Pulmonary artery endothelial cell (primary cell): ENCODE results near the gene ARFGAP3. TPM values are rescaled to one million over a fixed set of nuclear protein-coding genes. Genes with fewer than 3 reads are reported as not detected.
"Not testable (repeated sequence)": the region's sequence is repeated elsewhere in the genome, so short reads cannot be mapped to it uniquely, and the experiment has no call there.

Source experiments
- DNase-seq: peaks from one replicate; pipeline ENCODE4 v3.0.0-alpha.2; 2011; ENCODE audit warnings: low read depth, low spot score
- total RNA-seq: library from RNA; depleted of rRNA; stranded (reverse); fragments of >200 nt; gene quantifications from 2 replicates; pipeline ENCODE4 v1.2.3, GENCODE V29; 2014

Gene ARFGAP3
- total RNA-seq, 1 donor from 2014 or later = 59.6 TPM

- DNase-seq = no peak
These were observed 61.0 kb downstream of the ARFGAP3 start for GRCh38 chr22:42796081-42796480.

- no peak for DNase-seq
These were observed 62.2 kb downstream of the ARFGAP3 start for GRCh38 chr22:42794551-42795510.

- no peak for DNase-seq
These were observed 63.1 kb downstream of the ARFGAP3 start for GRCh38 chr22:42793848-42794405.

- no peak for DNase-seq
These were observed 63.9 kb downstream of the ARFGAP3 start for GRCh38 chr22:42792909-42793847.

DNA sequence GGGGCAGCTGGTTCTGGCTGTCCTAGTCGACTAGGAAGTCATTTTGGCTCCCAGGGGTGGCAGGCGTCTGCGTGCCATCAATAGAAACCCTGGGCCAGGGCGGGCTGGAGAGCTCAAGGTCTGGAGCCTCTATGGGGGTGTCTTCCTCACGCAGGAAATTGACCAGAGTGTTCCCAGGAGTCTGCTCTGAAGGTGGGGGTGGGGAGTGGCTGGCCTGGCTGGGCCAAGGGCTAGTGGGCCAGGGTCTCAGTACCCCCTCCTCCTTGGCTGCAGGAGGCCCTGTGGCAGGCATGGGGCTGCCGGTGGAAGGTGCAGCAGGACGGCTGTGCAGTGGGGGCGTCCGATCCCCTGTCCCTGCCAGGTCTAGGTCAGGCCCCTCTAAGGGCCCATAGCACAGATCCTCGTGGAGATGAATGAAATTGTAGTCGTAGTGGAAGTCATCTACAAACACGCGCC, 64.6 kb downstream of the ARFGAP3 start:
- no peak for DNase-seq

GRCh38 chr22:42791721-42792452, 65.2 kb downstream of the ARFGAP3 start:
- DNase-seq = no peak

GRCh38 chr22:42788466-42788865, 68.6 kb downstream of the ARFGAP3 start:
- DNase-seq = no peak

DNA sequence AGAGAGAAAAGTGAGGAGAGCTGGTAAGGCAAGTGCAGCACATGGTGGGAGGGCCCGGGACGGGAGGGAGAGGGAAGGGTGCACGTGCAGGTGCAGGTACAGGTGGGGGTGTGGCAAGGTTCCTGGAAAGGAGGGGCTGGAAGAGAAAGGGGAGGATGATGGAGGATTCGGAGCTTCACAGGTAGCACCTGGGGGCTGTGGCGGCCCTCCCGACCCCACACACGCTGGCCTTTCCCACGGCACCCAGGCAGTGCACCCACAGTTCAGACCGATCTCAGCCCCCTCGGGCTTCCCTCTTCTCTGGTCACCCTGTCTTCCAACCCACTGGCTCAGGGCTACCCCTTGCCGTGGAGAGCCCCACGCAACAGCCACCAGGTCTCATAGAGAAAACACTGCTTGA, 69.1 kb downstream of the ARFGAP3 start:
- DNase-seq = no peak

DNA sequence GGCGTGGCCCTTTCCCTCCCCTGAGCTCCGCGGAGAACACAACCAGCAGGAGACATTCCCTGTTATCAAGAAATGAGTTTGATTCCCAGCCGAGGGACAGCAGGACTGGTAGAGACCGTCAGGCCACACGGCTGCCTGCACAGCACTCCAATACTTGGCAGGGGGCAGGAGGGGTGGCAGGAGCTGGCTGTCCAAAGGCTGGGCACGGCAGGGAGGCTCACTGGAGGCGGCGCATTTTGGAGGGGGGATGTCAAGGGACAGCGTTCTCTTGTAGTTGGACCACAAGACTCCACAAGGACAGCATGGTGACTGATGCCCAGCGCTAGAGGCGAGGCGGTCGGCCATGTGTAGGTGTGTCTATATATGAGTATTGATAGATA, 69.7 kb downstream of the ARFGAP3 start:
- no peak for DNase-seq

DNA sequence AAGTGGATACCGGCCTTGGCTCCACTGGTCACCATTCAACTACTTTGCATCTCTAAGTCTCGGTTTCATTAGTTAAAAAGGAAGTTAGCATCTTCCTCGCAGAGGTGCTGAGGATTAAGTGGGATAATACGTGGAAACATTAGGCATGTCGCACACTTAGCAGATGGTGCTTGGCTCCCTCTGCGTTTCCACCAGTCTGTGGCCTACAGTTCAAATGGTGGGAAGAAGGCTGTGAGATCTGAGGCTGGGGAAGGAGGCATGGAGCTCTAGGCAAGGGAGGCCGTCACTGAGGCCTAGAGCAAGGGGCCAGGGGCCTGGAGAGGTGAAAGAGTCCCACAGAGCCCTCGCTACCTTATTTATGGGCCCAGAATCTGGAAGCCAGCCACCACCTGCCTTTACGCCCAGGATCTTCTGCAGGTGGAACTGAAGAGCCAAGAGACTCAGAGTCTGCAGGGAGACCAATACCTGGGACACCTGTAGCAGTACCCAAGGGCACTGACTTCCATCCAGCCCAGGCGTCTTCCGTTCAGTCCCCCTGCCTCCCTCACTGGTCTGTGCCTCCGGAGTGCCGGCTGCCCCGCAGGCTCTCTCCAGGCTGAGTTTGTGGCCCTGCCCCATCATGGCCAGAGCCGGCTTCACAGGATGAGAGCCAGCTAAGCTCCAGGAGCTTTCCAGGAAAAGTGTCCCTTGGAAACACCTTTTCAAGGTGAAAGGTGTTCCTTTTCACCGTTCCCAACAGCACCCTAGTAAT, 70.3 kb downstream of the ARFGAP3 start:
- no peak for DNase-seq

DNA sequence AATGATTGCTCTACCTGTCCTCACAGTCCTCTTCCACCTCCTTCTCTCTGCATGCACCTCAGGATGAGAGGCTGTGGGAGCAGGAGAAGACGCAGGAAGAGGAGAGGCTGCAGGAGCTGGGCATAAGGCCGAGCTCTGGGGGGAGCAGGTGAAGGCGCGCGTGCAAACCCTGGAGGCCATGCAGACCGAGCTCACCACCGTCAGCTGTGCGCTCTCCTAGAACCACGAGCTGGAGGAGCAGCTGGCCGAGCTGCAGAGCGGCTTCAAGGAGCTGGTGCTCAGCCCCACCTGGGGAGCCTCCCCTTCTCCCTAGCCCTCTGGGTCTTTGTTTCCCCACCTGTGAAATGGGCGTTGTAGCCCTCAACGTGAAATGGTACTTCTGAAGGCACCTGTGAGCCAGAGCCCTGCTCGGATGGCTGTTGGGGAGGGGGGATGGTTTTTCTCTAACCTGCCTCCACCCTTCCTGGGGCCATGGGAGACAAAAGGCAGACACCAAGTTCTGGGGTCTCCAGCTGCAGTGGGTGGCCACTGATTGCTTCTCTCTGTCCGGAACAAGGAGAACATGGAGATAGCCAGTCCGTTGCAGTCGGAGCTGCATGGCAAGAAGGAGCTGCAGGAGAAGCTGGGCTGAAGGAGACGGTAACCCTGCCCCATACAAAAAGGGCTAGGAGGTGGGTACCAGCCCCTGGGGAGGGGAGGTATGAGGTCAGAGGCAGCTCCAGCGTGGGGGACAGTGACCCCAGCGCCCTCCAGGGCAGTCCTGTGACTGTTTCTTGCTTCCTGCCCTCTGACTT, 71.2 kb downstream of the ARFGAP3 start:
- no peak for DNase-seq

GRCh38 chr22:42782306-42782705, 74.8 kb downstream of the ARFGAP3 start:
- DNase-seq = not testable (repeated sequence)

GRCh38 chr22:42780070-42780540, 77.0 kb downstream of the ARFGAP3 start:
- DNase-seq = peak; percentile 91

DNA sequence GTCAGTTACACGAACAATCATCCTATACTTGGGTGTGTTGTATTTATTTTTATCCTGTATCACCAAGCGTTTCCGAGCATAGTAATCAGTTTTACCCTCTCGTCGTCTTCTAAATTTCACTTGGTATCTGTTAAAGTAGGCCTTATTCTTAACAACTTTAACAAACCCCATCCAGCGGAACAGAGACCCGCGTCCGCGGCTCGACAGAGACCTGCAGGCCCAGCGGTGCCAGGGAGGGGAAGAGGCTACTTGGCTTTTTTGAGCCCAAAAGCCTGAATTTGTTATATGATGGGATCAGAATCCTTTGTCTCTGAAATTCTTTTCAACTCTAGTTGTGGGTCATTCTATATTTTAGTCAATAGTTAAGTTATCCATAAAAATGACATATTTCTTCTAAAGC, 79.9 kb downstream of the ARFGAP3 start:
- DNase-seq = no peak

DNA sequence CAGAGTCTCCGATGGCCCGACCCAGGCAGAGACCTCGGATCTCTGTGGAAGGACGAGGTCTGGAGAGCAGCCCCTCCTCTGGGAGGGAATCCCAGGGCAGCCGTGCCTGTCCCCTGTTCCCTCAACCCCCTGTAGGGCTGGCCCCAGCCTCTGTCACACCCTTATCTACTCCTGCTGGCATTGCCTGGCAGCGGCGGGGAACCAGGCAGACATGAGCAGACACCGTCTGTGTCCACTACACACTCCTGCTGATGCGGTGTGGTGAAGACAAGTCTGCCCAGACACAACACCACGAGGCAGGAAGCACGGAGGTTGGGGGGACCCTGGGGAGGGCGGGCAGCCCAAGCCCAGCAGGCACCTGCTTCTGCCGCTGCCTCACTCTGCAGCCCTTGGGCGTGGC, 83.9 kb downstream of the ARFGAP3 start:
- no peak for DNase-seq

GRCh38 chr22:42772647-42773046, 84.4 kb downstream of the ARFGAP3 start:
- no peak for DNase-seq

DNA sequence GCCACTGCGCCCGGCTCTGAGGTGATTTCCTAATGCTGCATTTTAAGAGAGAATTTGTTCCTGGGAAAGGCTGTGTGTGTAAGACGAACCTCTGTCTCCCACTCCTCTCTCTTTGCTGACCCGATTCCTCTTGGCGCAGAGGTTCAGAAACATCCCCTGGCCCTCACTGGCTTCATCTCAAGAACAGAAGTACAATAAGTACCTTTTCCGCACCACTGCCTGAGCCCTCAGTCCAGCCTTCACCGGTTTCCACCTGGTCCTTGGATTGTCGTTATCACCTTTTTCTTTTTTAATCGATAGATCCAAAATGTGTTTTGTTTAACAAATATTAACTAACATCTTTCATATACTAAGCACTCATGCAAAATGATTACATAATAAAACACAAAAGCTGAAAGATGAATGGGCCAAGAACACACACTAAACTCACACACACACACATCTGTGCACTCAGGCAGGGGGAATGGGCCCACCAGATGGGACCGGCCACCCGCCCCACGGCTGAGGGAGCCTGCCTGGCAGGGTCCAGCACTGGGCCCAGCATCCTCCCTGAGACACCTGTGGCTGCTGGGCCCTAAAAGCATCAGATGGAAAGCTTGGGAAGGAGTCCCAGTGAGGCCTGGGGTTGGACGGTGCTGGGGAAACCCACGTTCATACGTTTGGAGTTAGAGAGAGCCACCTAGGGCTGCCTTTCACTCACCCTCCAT, 86.0 kb downstream of the ARFGAP3 start:
- no peak for DNase-seq

DNA sequence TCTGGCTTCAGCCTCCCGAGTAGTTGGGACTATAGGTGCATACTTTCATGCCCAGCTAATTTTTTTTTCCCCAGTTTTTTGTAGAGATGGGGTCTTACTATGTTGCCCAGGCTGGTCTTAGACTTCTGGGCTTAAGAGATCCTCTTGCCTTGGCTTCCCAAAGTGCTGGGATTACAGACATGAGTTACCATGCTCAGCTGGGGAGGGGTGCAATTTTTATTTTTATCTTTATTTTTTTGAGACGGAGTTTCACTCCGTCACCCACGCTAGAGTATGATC, 86.7 kb downstream of the ARFGAP3 start:
- DNase-seq = no peak
